ENCODE results near the gene TNNI3. TPM values are rescaled to one million over a fixed set of nuclear protein-coding genes. Genes with fewer than 3 reads are reported as not detected.

Gene TNNI3
- total RNA-seq, 1 experiment from 2014 or later, result 15.0 TPM

- CTCF ChIA-PET, result interaction anchor here (0.6 to 3.1 kb wide), 9 partner anchors 13 to 475 kb away, joined by 3 to 15 read pairs (median 5); partner anchors contain the start of genes DNAAF3 and U2AF2
- peak; percentile 57 for ATAC-seq
- POLR2A ChIA-PET, result interaction anchor here (1.3 to 1.4 kb wide), 2 partner anchors 37 to 159 kb away, joined by 3 to 6 read pairs; no protein-coding TSS in a partner anchor
- H3K27me3 Mint-ChIP-seq (ENCODE audit: low read depth), result peaks cover 88% of the 10 kb centered on the region
- H3K27ac Mint-ChIP-seq, result peak within 1 kb of the TSS; percentile 72; the same call in 1 of the 2 replicates
- H3K36me3 Mint-ChIP-seq, result no peaks in the 10 kb centered on the region
- DNase-seq (ENCODE audit: low spot score), result peak; percentile 75
- peak within 1 kb of the TSS; percentile 77 for H3K4me3 Mint-ChIP-seq
- no peaks in the 10 kb centered on the region for H3K9me3 Mint-ChIP-seq
- H3K4me1 Mint-ChIP-seq, result peaks cover 18% of the 10 kb centered on the region
- TF ChIP-seq CREM (CRISPR knock-in tag; IDR thresholded peaks at IDR 0.05) (peak; percentile 71; the same call in 1 of the 2 replicates), IRF1 (CRISPR knock-in tag; IDR thresholded peaks at IDR 0.05) (peak; percentile 62; the same call in 1 of the 2 replicates), TCF7 (CRISPR knock-in tag; IDR thresholded peaks at IDR 0.05; ENCODE audit: low read depth) (peak; percentile 87; the same call in 1 of the 2 replicates), FOXJ3 (CRISPR knock-in tag; IDR thresholded peaks at IDR 0.05; ENCODE audit: borderline replicate concordance) (no peak), MXD4 (CRISPR knock-in tag; IDR thresholded peaks at IDR 0.05; ENCODE audit: borderline replicate concordance) (no peak), ELF4 (CRISPR knock-in tag; IDR thresholded peaks at IDR 0.05; ENCODE audit: low read depth) (peak; percentile 69; the same call in 1 of the 2 replicates), MLX (CRISPR knock-in tag; IDR thresholded peaks at IDR 0.05) (peak; percentile 40; the same call in 1 of the 2 replicates), ZNF512 (CRISPR knock-in tag; IDR thresholded peaks at IDR 0.05; ENCODE audit: borderline replicate concordance) (0 out of 2 replicates have a peak, but pooled peaks have one; percentile 31), NFATC4 (CRISPR knock-in tag; IDR thresholded peaks at IDR 0.05) (no peak), ATF6 (CRISPR knock-in tag; IDR thresholded peaks at IDR 0.05) (0 out of 2 replicates have a peak, but pooled peaks have one; percentile 31), IRF2 (CRISPR knock-in tag; IDR thresholded peaks at IDR 0.05; ENCODE audit: borderline replicate concordance, low read depth) (peak; percentile 87; the same call in 1 of the 2 replicates), SMAD3 (CRISPR knock-in tag; IDR thresholded peaks at IDR 0.05; ENCODE audit: borderline replicate concordance) (no peak), HMGA2 (CRISPR knock-in tag; IDR thresholded peaks at IDR 0.05) (no peak), NR1H2 (CRISPR knock-in tag; IDR thresholded peaks at IDR 0.05) (peak; percentile 65; the same call in 1 of the 2 replicates), USF1 (CRISPR knock-in tag; IDR thresholded peaks at IDR 0.05) (peak; percentile 88), ZNF671 (CRISPR knock-in tag; IDR thresholded peaks at IDR 0.05) (no peak), E2F1 (CRISPR knock-in tag; IDR thresholded peaks at IDR 0.05) (0 out of 2 replicates have a peak, but pooled peaks have one; percentile 11), TEAD4 (CRISPR knock-in tag; IDR thresholded peaks at IDR 0.05) (peak; percentile 65; the same call in 1 of the 2 replicates), MAX (CRISPR knock-in tag; IDR thresholded peaks at IDR 0.05) (peak; percentile 94), ARID4B (CRISPR knock-in tag; IDR thresholded peaks at IDR 0.05; ENCODE audit: borderline replicate concordance) (peak; percentile 97), FOXP4 (CRISPR knock-in tag; IDR thresholded peaks at IDR 0.05) (peak; percentile 96)
Observed at GRCh38 chr19:55179606-55180484, 22.3 kb upstream of the TNNI3 start, which contains the start of gene SYT5. Gene SYT5, minus strand, starts transcription at chr19:55180289. Its CDS starts 1,248 bp downstream, at chr19:55179041.

All from WTC11 (cell line).